ENCODE results near the gene ST6GALNAC4. TPM values are rescaled to one million over a fixed set of nuclear protein-coding genes. Genes with fewer than 3 reads are reported as not detected.

ST6GALNAC4 gene
- total and polyA plus RNA-seq, 5 donors: 24.3 to 36.7 (median 31.4) TPM

GRCh38 chr9:127928676-127929624 lies 12.1 kb upstream of the ST6GALNAC4 start:
- Histone ChIP-seq H3K27me3 (ENCODE audit: control insufficient read depth, insufficient read depth) (no peaks in the 10 kb centered on the region), H3K4me3 (ENCODE audit: low read length) (no peak overlapping the region), H3K27ac (ENCODE audit: low read length) (no peak overlapping the region), H3K4me1 (ENCODE audit: control insufficient read depth, insufficient read depth, low read length) (peaks cover 6% of the 10 kb centered on the region), H3K9me3 (ENCODE audit: control insufficient read depth, low read length) (no peaks in the 10 kb centered on the region)
- ATAC-seq (no peak), DNase-seq (no peak)
- WGBS: 76% methylated on average over 11 of the region's 11 CpGs
- intact Hi-C loops (cut with DNase I): loop anchor here in 3 of 4 donors (10.0 kb wide), 2 partner anchors 194 to 424 kb away; partner anchors contain the start of gene TOR2A (in 1 of the 3)

- whole genome bisulfite sequencing: 28% methylated on average over 24 of the region's 24 CpGs
- intact Hi-C loops (cut with DNase I): loop anchor here in 3 of 4 donors (10.0 kb wide), 2 partner anchors 193 to 423 kb away; partner anchors contain the start of gene TOR2A (in 1 of the 3)
- Histone ChIP-seq H3K9me3 (ENCODE audit: control insufficient read depth, low read length) (no peaks in the 10 kb centered on the region), H3K4me1 (ENCODE audit: control insufficient read depth, insufficient read depth, low read length) (peaks cover 6% of the 10 kb centered on the region), H3K27ac (ENCODE audit: low read length) (no peak overlapping the region), H3K4me3 (ENCODE audit: low read length) (no peak overlapping the region), H3K27me3 (ENCODE audit: control insufficient read depth, insufficient read depth) (no peaks in the 10 kb centered on the region)
- peak; percentile 3 to 20 for ATAC-seq
- no peak for DNase-seq
Observed at GRCh38 chr9:127927988-127928675, 11.3 kb upstream of the ST6GALNAC4 start.

- H3K27me3 ChIP-seq (ENCODE audit: control insufficient read depth, insufficient read depth): no peaks in the 10 kb centered on the region
- DNase-seq (no peak), ATAC-seq (peak in 1 of 2 donors; percentile 1)
- WGBS: 6% methylated on average over 56 of the region's 56 CpGs
- intact Hi-C loops (cut with DNase I): loop anchor here in 3 of 4 donors (10.0 kb wide), 2 partner anchors 193 to 423 kb away; partner anchors contain the start of gene TOR2A (in 1 of the 3)
- peak overlapping the region; percentile 9 for H3K4me3 ChIP-seq (ENCODE audit: low read length)
- H3K27ac ChIP-seq (ENCODE audit: low read length): no peak overlapping the region
- peaks cover 6% of the 10 kb centered on the region for H3K4me1 ChIP-seq (ENCODE audit: control insufficient read depth, insufficient read depth, low read length)
- no peaks in the 10 kb centered on the region for H3K9me3 ChIP-seq (ENCODE audit: control insufficient read depth, low read length)
Observed at GRCh38 chr9:127927201-127927987, 10.6 kb upstream of the ST6GALNAC4 start.

GRCh38 chr9:127926906-127927200 lies 10.0 kb upstream of the ST6GALNAC4 start:
- intact Hi-C loops (cut with DNase I): loop anchor here in 3 of 4 donors (10.0 kb wide), 2 partner anchors 192 to 422 kb away; partner anchors contain the start of gene TOR2A (in 1 of the 3)
- ATAC-seq: no peak
- DNase-seq: no peak
- no peaks in the 10 kb centered on the region for H3K27me3 ChIP-seq (ENCODE audit: control insufficient read depth, insufficient read depth)
- no peak overlapping the region for H3K27ac ChIP-seq (ENCODE audit: low read length)
- peaks cover 6% of the 10 kb centered on the region for H3K4me1 ChIP-seq (ENCODE audit: control insufficient read depth, insufficient read depth, low read length)
- 12% methylated on average over 19 of the region's 19 CpGs for WGBS
- no peaks in the 10 kb centered on the region for H3K9me3 ChIP-seq (ENCODE audit: control insufficient read depth, low read length)
- H3K4me3 ChIP-seq (ENCODE audit: low read length): no peak overlapping the region

- intact Hi-C loops (cut with DNase I): loop anchor here in 3 of 4 donors (10.0 kb wide), 2 partner anchors 191 to 421 kb away; partner anchors contain the start of gene TOR2A (in 1 of the 3)
- DNase-seq: peak in 1 of 3 donors; percentile 33
- Histone ChIP-seq H3K27ac (ENCODE audit: low read length) (no peak overlapping the region), H3K27me3 (ENCODE audit: control insufficient read depth, insufficient read depth) (no peaks in the 10 kb centered on the region), H3K9me3 (ENCODE audit: control insufficient read depth, low read length) (no peaks in the 10 kb centered on the region), H3K4me1 (ENCODE audit: control insufficient read depth, insufficient read depth, low read length) (peaks cover 6% of the 10 kb centered on the region), H3K4me3 (ENCODE audit: low read length) (no peak overlapping the region)
- ATAC-seq: no peak
- WGBS: 75% methylated on average over 14 of the region's 14 CpGs
Observed at GRCh38 chr9:127925959-127926905, 9.4 kb upstream of the ST6GALNAC4 start.

- 87% methylated on average over 22 of the region's 22 CpGs for WGBS
- no peaks in the 10 kb centered on the region for H3K27me3 ChIP-seq (ENCODE audit: control insufficient read depth, insufficient read depth)
- intact Hi-C loops (cut with DNase I): loop anchor here (5.0 to 10.0 kb wide), 5 partner anchors 188 to 420 kb away; partner anchors contain the start of gene TOR2A (in 3 of the 4)
Observed at GRCh38 chr9:127924736-127925444, 8.0 kb upstream of the ST6GALNAC4 start.

GRCh38 chr9:127923771-127924170 lies 6.9 kb upstream of the ST6GALNAC4 start:
- no peaks in the 10 kb centered on the region for H3K9me3 ChIP-seq (ENCODE audit: control insufficient read depth, low read length)
- DNase-seq (no peak), ATAC-seq (no peak)
- no peak overlapping the region for H3K4me3 ChIP-seq (ENCODE audit: low read length)
- H3K4me1 ChIP-seq (ENCODE audit: control insufficient read depth, insufficient read depth, low read length): peaks cover 5% of the 10 kb centered on the region
- H3K27ac ChIP-seq (ENCODE audit: low read length): no peak overlapping the region
- H3K27me3 ChIP-seq (ENCODE audit: control insufficient read depth, insufficient read depth): no peaks in the 10 kb centered on the region
- intact Hi-C loops (cut with DNase I): loop anchor here (5.0 to 10.0 kb wide), 5 partner anchors 186 to 419 kb away; partner anchors contain the start of gene TOR2A (in 3 of the 4)
- WGBS: 74% methylated on average over 8 of the region's 8 CpGs

More at GRCh38 chr9:127924736-127925444, 8.0 kb upstream of the ST6GALNAC4 start:
- Histone ChIP-seq H3K27ac (ENCODE audit: low read length) (no peak overlapping the region), H3K4me3 (ENCODE audit: low read length) (no peak overlapping the region), H3K4me1 (ENCODE audit: control insufficient read depth, insufficient read depth, low read length) (peaks cover 3% of the 10 kb centered on the region), H3K9me3 (ENCODE audit: control insufficient read depth, low read length) (no peaks in the 10 kb centered on the region)
- DNase-seq: peak in 1 of 3 donors; percentile 30
- no peak for ATAC-seq

GRCh38 chr9:127923046-127923445 lies 6.2 kb upstream of the ST6GALNAC4 start:
- WGBS: 55% methylated on average over 6 of the region's 6 CpGs
- Histone ChIP-seq H3K9me3 (ENCODE audit: control insufficient read depth, low read length) (no peaks in the 10 kb centered on the region), H3K27me3 (ENCODE audit: control insufficient read depth, insufficient read depth) (no peaks in the 10 kb centered on the region), H3K4me3 (ENCODE audit: low read length) (no peak overlapping the region), H3K27ac (ENCODE audit: low read length) (no peak overlapping the region), H3K4me1 (ENCODE audit: control insufficient read depth, insufficient read depth, low read length) (peaks cover 11% of the 10 kb centered on the region)
- peak in 1 of 3 donors; percentile 62 for DNase-seq
- ATAC-seq: no peak
- intact Hi-C loops (cut with DNase I): loop anchor here (5.0 to 10.0 kb wide), 5 partner anchors 186 to 418 kb away; partner anchors contain the start of gene TOR2A (in 3 of the 4)

- intact Hi-C loops (cut with DNase I): loop anchor here (2.0 to 10.0 kb wide), 6 partner anchors 184 to 417 kb away; partner anchors contain the start of gene TOR2A (in 4 of the 4)
- DNase-seq: peak; percentile 77 to 92 (median 90)
- Histone ChIP-seq H3K4me1 (ENCODE audit: control insufficient read depth, insufficient read depth, low read length) (peaks cover 10% of the 10 kb centered on the region), H3K4me3 (ENCODE audit: low read length) (no peak overlapping the region), H3K27me3 (ENCODE audit: control insufficient read depth, insufficient read depth) (no peaks in the 10 kb centered on the region), H3K9me3 (ENCODE audit: control insufficient read depth, low read length) (no peaks in the 10 kb centered on the region), H3K27ac (ENCODE audit: low read length) (no peak overlapping the region)
- peak; percentile 18 to 24 for ATAC-seq
- WGBS: 9% methylated on average over 45 of the region's 45 CpGs
Observed at GRCh38 chr9:127921557-127922120, 4.8 kb upstream of the ST6GALNAC4 start.
